Karpas-422 (cell line): ENCODE results near the gene SAP30. TPM values are rescaled to one million over a fixed set of nuclear protein-coding genes. Genes with fewer than 3 reads are reported as not detected.

Experiments
- DNase-seq: peaks from one replicate; pipeline ENCODE4 v3.0.0-alpha.2; 2015
- H2AFZ ChIP-seq: fragments of 200-600 bp; sonication (generic); 2 replicates; pipeline ENCODE4 v1.6.1; 2014; ENCODE audit warnings: antibody characterized with exemption, low read length, mixed read lengths
- H3K27ac ChIP-seq: fragments of 200-600 bp; sonication (generic); 2 replicates; pipeline ENCODE4 v1.5.1; 2014; ENCODE audit warnings: mild to moderate bottlenecking, low read length, moderate library complexity
- H3K27me3 ChIP-seq: fragments of 200-600 bp; sonication (generic); 2 replicates; pipeline ENCODE4 v1.6.1; 2014; ENCODE audit warnings: low read length, mixed read lengths
- H3K36me3 ChIP-seq: fragments of 200-600 bp; sonication (generic); 2 replicates; pipeline ENCODE4 v1.6.1; 2014; ENCODE audit warnings: low read length, mixed read lengths; ENCODE audit not compliant: insufficient read depth
- H3K4me1 ChIP-seq: fragments of 200-600 bp; sonication (generic); 2 replicates; pipeline ENCODE4 v1.6.1; 2014; ENCODE audit warnings: mild to moderate bottlenecking, low read length, mixed read lengths
- H3K4me2 ChIP-seq: fragments of 200-600 bp; sonication (generic); 2 replicates; pipeline ENCODE4 v1.6.1; 2014; ENCODE audit warnings: low read length, low read depth, mild to moderate bottlenecking; ENCODE audit not compliant: poor library complexity, severe bottlenecking
- H3K4me3 ChIP-seq: fragments of 200-600 bp; sonication (generic); 2 replicates; pipeline ENCODE4 v1.5.1; 2014; ENCODE audit warnings: mild to moderate bottlenecking, antibody characterized with exemption, low read length, mixed read lengths
- H3K79me2 ChIP-seq: fragments of 200-600 bp; sonication (generic); 2 replicates; pipeline ENCODE4 v1.6.1; 2014; ENCODE audit warnings: mild to moderate bottlenecking, low read length, mixed read lengths
- H3K9ac ChIP-seq: fragments of 200-600 bp; sonication (generic); 2 replicates; pipeline ENCODE4 v1.6.0; 2014; ENCODE audit warnings: low read length
- H3K9me2 ChIP-seq: fragments of 200-600 bp; sonication (generic), shearing (Covaris generic); replicated peaks from 2 replicates; pipeline ENCODE4 v1.6.0; 2014; ENCODE audit warnings: mild to moderate bottlenecking, low read length, moderate library complexity; ENCODE audit not compliant: insufficient read depth
- H3K9me3 ChIP-seq: fragments of 300-700, 200-600 bp; sonication (generic); 2 replicates; pipeline ENCODE4 v1.6.1; 2014; ENCODE audit warnings: low read length, mixed read lengths
- H4K20me1 ChIP-seq: fragments of 200-600 bp; sonication (generic); 2 replicates; pipeline ENCODE4 v1.6.1; 2014; ENCODE audit warnings: mild to moderate bottlenecking, antibody characterized with exemption, low read length, low read depth; ENCODE audit not compliant: insufficient read depth
- total RNA-seq: library from RNA; depleted of rRNA; stranded (reverse); fragments of >200 nt; shearing (Covaris generic); gene quantifications from 2 replicates; pipeline ENCODE4 v1.2.3, GENCODE V29; 2014; ENCODE audit warnings: low replicate concordance; rRNA removed

SAP30 gene, protein sequence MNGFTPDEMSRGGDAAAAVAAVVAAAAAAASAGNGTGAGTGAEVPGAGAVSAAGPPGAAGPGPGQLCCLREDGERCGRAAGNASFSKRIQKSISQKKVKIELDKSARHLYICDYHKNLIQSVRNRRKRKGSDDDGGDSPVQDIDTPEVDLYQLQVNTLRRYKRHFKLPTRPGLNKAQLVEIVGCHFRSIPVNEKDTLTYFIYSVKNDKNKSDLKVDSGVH
- total RNA-seq: 2.0 and 11.9 TPM in 2 replicates

DNA sequence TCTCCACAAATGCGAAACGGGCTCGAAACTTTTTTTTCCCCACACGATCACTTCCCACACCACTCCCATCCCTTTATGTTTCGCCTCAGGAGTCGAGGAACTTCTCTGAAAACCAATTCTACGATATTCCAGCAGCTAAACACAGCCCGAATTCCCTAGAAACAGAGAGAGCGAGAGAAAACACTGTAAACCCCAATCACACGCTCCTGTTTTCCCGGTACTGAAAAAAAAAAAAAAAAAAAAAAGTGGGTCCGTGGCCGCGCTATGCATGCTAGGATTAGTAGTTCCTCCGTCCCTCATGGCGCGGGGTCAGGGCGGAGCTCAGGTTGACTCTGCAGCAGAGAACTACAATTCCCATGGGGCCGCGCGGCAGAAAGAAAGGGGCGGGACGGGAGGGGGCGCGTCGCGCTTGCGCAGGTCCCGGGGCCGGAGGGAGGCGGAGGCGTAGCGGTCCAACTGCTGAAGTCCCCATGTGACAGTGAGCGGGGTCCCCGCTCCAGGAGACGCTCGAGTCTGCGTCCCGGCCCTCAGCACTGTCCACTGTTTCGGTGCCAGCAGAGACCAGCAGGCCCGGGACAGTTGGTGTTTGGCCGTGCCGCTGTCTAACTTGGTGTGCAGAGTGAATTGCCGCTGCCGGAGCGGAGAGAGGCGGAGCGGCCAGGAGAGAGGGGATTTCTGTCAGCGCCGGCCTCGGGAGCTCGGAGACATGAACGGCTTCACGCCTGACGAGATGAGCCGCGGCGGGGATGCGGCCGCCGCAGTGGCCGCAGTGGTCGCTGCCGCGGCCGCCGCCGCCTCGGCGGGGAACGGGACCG, at the start of gene SAP30:
TSS of gene SAP30 (plus strand) at position 478 of the 815 bp plus-strand sequence. CDS start at position 707, 229 bp downstream.
- H3K27ac ChIP-seq: peak within 1 kb of the TSS; percentile 61
- H4K20me1 ChIP-seq: 0 out of 2 replicates have a peak, but pooled peaks cover 3% of the 10 kb centered on the region
- peak within 1 kb of the TSS; percentile 80 for H3K4me2 ChIP-seq
- no peaks in the 10 kb centered on the region for H3K36me3 ChIP-seq
- H3K79me2 ChIP-seq: no peaks in the 10 kb centered on the region
- DNase-seq: peak; percentile 97
- H3K9ac ChIP-seq: peak within 1 kb of the TSS; percentile 76
- H2AFZ ChIP-seq: peak within 1 kb of the TSS; percentile 75
- H3K4me1 ChIP-seq: peaks cover 8% of the 10 kb centered on the region
- H3K9me3 ChIP-seq: no peaks in the 10 kb centered on the region
- H3K9me2 ChIP-seq: no peaks in the 10 kb centered on the region
- no peaks in the 10 kb centered on the region for H3K27me3 ChIP-seq
- peak within 1 kb of the TSS; percentile 84 for H3K4me3 ChIP-seq

DNA sequence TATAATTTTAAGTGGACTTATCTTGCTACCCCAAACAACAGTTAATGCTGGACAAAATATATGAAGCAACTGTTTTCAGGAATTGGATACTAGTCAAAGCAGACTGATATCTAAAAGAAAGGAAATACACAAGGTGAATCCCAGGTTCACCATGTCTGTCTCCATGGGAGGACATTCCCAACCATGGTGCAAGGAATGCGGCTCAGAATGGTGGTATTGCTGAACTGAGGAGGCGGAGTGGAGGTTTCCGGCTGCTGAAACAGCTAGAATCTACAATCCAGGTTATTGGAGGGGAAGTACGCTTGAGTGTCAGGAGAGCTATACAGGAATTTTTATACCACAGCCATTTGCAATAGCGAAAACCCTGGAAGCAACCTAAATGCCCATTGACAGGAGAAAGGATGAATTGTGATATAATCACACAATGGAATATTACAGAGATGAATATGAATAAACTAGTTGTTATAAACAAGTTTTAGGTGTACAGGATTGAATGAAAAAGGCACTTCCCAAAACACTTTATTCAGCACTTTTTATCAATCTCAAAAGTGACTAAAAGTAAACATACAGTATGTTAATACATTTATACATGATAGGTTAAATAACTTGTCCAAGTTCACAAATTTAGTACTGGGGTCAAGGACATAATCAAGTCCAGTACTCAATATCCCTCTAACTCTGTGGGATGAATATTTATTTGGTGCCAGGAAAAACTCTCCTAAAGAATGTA, 45.6 kb upstream of the SAP30 start:
- no peak for DNase-seq
- Histone ChIP-seq H3K36me3 (peaks cover 8% of the 10 kb centered on the region; the same call in 1 of the 2 replicates), H3K9me3 (no peaks in the 10 kb centered on the region), H3K4me3 (no peak overlapping the region), H2AFZ (no peak overlapping the region), H4K20me1 (no peaks in the 10 kb centered on the region), H3K4me1 (no peaks in the 10 kb centered on the region), H3K9me2 (no peaks in the 10 kb centered on the region), H3K27ac (no peak overlapping the region), H3K4me2 (no peak overlapping the region), H3K27me3 (no peaks in the 10 kb centered on the region), H3K79me2 (no peaks in the 10 kb centered on the region), H3K9ac (no peak overlapping the region)

DNA sequence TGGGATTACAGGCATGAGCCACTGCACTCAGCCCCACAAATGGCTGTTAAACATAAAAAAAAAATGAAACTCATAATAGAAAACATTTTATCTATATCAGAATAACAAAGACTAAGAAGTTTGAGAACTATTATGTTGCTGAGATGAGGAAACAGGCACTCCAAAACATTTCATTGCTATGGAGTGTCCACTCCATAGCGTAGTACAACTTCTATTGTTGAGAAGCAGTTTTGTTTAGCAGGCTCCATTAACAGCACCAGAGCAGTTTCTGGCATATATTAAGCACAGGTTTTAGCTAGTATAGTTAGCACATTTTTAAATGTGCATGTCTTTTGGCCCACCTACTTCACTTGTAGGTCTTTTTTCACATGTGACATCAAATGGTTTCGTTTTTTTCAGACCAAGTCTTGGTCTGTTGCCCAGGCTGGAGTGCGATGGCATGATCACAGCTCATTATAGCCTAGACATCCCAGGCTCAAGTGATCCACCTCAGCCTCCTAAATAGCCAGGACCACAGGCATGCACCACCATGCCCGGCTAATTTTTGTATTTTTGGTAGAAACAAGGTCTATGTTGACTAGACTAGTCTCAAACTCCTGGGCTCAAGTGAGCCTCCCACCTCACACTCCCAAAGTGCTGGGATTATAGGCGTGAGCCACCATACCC, 42.4 kb upstream of the SAP30 start:
- Histone ChIP-seq H4K20me1 (no peaks in the 10 kb centered on the region), H3K4me3 (no peak overlapping the region), H3K9me3 (no peaks in the 10 kb centered on the region), H3K27ac (no peak overlapping the region), H3K4me2 (no peak overlapping the region), H3K36me3 (peaks cover 27% of the 10 kb centered on the region), H2AFZ (no peak overlapping the region), H3K79me2 (peaks cover 19% of the 10 kb centered on the region), H3K27me3 (no peaks in the 10 kb centered on the region), H3K9me2 (no peaks in the 10 kb centered on the region), H3K4me1 (peaks cover 14% of the 10 kb centered on the region), H3K9ac (no peak overlapping the region)
- no peak for DNase-seq

DNA sequence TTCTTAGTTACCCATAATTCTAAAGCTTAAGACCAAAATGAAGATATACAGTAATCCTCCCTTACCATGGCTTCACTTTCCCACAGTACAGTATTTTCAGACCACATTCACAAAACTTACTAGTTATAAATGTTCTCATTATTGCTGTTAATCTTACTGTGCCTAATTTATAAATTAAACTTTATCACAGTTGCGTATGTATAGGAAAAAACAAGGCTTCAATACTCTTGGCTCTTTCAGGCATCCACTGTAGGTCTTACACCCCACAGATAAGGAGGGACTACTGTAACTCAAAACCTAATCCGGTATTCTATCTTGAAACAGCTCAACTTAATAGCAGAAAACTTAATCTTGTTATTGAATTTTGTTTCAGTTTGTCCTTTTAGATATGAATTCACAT, 40.2 kb upstream of the SAP30 start:
- Histone ChIP-seq H3K79me2 (peaks cover 25% of the 10 kb centered on the region), H3K36me3 (peaks cover 27% of the 10 kb centered on the region), H3K9ac (no peak overlapping the region), H3K4me2 (no peak overlapping the region), H3K27me3 (no peaks in the 10 kb centered on the region), H3K4me3 (no peak overlapping the region), H3K9me2 (no peaks in the 10 kb centered on the region), H3K4me1 (peaks cover 18% of the 10 kb centered on the region), H2AFZ (no peak overlapping the region), H3K9me3 (no peaks in the 10 kb centered on the region), H3K27ac (no peak overlapping the region), H4K20me1 (no peaks in the 10 kb centered on the region)
- no peak for DNase-seq

DNA sequence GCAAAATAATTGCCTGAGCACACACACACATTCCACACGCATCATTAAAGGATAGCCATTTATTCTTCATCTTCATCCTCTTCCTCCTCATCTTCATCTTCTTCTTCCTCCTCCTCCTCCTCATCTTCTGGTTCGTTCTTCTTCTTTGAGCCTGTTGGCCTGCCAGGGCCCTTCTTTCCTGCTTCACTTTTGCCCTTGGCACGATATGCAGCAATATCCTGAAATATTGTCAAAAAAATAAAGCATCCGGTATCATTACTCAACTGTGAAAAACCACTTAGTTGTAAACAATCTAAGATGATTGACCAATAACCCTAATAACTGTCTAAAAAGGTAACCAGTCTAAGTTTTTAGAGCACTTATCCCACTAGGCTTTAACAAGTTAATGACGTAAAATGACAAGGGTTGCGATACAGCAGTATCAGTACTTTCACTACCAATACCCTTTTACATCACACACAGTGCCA, 38.7 kb upstream of the SAP30 start:
- Histone ChIP-seq H3K9ac (peak overlapping the region; percentile 97), H3K27ac (peak overlapping the region; percentile 91)

DNA sequence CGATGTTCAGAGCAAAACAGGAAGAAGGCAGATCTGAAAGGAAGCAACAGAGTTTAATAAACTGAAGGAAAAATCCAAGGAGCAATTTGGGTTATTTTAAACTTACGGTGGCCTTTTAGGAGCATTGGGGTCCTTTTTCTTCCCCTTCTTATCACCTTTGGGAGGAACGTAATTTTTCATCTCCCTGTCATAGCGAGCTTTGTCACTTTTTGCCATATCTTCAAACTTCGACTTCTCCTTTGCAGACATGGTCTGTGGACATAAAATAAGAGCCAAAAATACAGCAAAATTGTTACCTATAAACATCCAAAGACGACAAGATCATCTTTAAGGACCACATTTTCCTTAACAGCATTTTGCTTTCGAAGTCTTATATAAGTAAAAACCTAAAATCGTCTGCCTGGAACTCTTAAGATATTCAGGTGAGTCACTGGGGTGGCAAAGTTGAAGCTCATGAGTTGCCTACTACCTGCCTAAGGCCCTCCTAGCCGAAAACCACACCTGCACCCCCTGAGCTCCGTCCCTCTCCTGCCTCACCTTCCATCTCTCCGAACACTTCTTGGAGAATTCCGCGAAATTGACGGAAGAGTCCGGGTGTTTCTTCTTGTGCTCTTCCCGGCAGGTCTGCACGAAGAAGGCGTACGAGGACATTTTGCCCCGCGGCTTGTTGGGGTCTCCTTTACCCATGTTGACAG, 37.6 kb upstream of the SAP30 start:
- no peaks in the 10 kb centered on the region for H3K9me2 ChIP-seq
- H3K27me3 ChIP-seq: no peaks in the 10 kb centered on the region
- H3K4me2 ChIP-seq: peak overlapping the region; percentile 85
- H3K27ac ChIP-seq: peak overlapping the region; percentile 91
- no peaks in the 10 kb centered on the region for H4K20me1 ChIP-seq
- no peaks in the 10 kb centered on the region for H3K9me3 ChIP-seq
- peaks cover 25% of the 10 kb centered on the region for H3K79me2 ChIP-seq
- H3K4me3 ChIP-seq: peak overlapping the region; percentile 85
- peak overlapping the region; percentile 97 for H3K9ac ChIP-seq
- peaks cover 27% of the 10 kb centered on the region for H3K36me3 ChIP-seq
- no peak overlapping the region for H2AFZ ChIP-seq
- peak; percentile 55 for DNase-seq
- peaks cover 30% of the 10 kb centered on the region for H3K4me1 ChIP-seq

More for the DNA sequence above, 38.7 kb upstream of the SAP30 start:
- H2AFZ ChIP-seq: no peak overlapping the region
- peaks cover 25% of the 10 kb centered on the region for H3K79me2 ChIP-seq
- H3K9me3 ChIP-seq: no peaks in the 10 kb centered on the region
- no peak for DNase-seq
- peaks cover 30% of the 10 kb centered on the region for H3K4me1 ChIP-seq
- H3K4me2 ChIP-seq: peak overlapping the region; percentile 85
- H4K20me1 ChIP-seq: no peaks in the 10 kb centered on the region
- H3K27me3 ChIP-seq: no peaks in the 10 kb centered on the region
- H3K4me3 ChIP-seq: peak overlapping the region; percentile 85
- no peaks in the 10 kb centered on the region for H3K9me2 ChIP-seq
- peaks cover 27% of the 10 kb centered on the region for H3K36me3 ChIP-seq

DNA sequence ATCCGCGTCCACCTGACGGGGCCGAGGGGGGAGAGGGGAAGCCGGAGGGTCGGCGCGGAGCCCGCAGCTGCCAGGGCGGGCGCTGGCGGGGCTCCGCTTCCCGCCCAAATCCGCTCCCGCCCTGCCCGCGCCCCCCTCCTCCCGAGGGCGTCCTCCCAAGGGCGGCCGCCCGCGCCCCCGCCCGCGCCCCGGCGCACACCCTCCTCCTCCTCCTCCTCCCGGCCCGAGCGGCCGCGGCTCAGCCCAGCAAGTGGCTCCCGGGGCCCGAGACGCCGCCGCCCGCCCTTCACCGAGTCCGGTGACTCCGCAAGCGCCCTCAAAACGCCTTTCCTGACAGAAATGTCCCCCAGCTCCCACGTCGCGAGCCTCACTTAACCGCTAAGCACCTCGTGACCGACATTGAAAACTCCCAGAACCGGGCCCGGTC, 37.1 kb upstream of the SAP30 start:
- Histone ChIP-seq H4K20me1 (no peaks in the 10 kb centered on the region), H3K4me2 (peak overlapping the region; percentile 85), H3K4me3 (peak overlapping the region; percentile 85), H3K9me2 (no peaks in the 10 kb centered on the region), H3K9me3 (no peaks in the 10 kb centered on the region), H2AFZ (no peak overlapping the region), H3K27me3 (no peaks in the 10 kb centered on the region), H3K36me3 (peaks cover 27% of the 10 kb centered on the region), H3K9ac (peak overlapping the region; percentile 97), H3K27ac (peak overlapping the region; percentile 91), H3K79me2 (peaks cover 25% of the 10 kb centered on the region), H3K4me1 (peaks cover 30% of the 10 kb centered on the region)
- peak; percentile 57 for DNase-seq
